CD4-positive, alpha-beta memory T cell (primary cell): ENCODE data around the gene CLSTN1. TPM values are rescaled to one million over a fixed set of nuclear protein-coding genes. Genes with fewer than 3 reads are reported as not detected.

ENCODE experiments used
- CTCF ChIA-PET: fragments of 350-600 bp; sonication (Branson Sonifier 250); formaldehyde crosslinking; loops from one replicate; lab custom pipeline; 2021; ENCODE audit warnings: inconsistent platforms; ENCODE audit not compliant: partially characterized antibody; lab: Charles Lee
- POLR2A ChIA-PET: fragments of 350-600 bp; sonication (Branson Sonifier 250); formaldehyde crosslinking; loops from one replicate; lab custom pipeline; 2021; ENCODE audit not compliant: partially characterized antibody; lab: Charles Lee
- DNase-seq, 5 donors: peaks; one replicate each; pipeline versions ENCODE4 v3.0.0 to v3.0.0-alpha.2; 2020 to 2022; ENCODE audit warnings: mixed read lengths in 1 of 5
- H3K27ac ChIP-seq: one replicate; pipeline ENCODE4 v1.7.0; 2013; ENCODE audit warnings: low read depth, low read length
- H3K27me3 ChIP-seq: 2 replicates; pipeline ENCODE4 v1.7.0; 2013; ENCODE audit warnings: mild to moderate bottlenecking, low read length, moderate library complexity; ENCODE audit not compliant: insufficient read depth
- H3K36me3 ChIP-seq: 2 replicates; pipeline ENCODE4 v1.7.0; 2013; ENCODE audit warnings: mild to moderate bottlenecking, low read length, moderate library complexity; ENCODE audit not compliant: insufficient read depth
- H3K4me1 ChIP-seq: 2 replicates; pipeline ENCODE4 v1.7.0; 2013; ENCODE audit warnings: mild to moderate bottlenecking, low read length, moderate library complexity; ENCODE audit not compliant: insufficient read depth
- H3K4me3 ChIP-seq, 2 donors: one replicate each; pipeline ENCODE4 v1.7.0; 2013; ENCODE audit warnings: low read length in 2 of 2, mild to moderate bottlenecking in 1 of 2
- H3K9me3 ChIP-seq, 2 donors: one replicate each; pipeline ENCODE4 v1.7.0; 2013; ENCODE audit warnings: low read length in 2 of 2, control low read depth in 1 of 2; ENCODE audit not compliant: control insufficient read depth in 1 of 2
- H3K27ac Mint-ChIP-seq, 7 donors: one replicate each; pipeline ENCODE4 v1.8.0; 2020 to 2021; ENCODE audit warnings: mixed read lengths in 7 of 7, mild to moderate bottlenecking in 6 of 7, inconsistent platforms in 3 of 7, moderate library complexity in 3 of 7
- H3K27me3 Mint-ChIP-seq, 2 donors: one replicate each; pipeline ENCODE4 v1.8.0; 2020 to 2021; ENCODE audit warnings: mixed read lengths in 2 of 2
- H3K36me3 Mint-ChIP-seq, 2 donors: one replicate each; pipeline ENCODE4 v1.8.0; 2020 to 2021; ENCODE audit warnings: mixed read lengths in 2 of 2, inconsistent platforms in 1 of 2, mild to moderate bottlenecking in 1 of 2
- H3K4me1 Mint-ChIP-seq, 4 donors: one replicate each; pipeline ENCODE4 v1.8.0; 2020 to 2021; ENCODE audit warnings: mixed read lengths in 4 of 4, mild to moderate bottlenecking in 1 of 4
- H3K4me3 Mint-ChIP-seq, 8 donors: one replicate each; pipeline ENCODE4 v1.8.0; 2020 to 2021; ENCODE audit warnings: mixed read lengths in 8 of 8, mild to moderate bottlenecking in 7 of 8, moderate library complexity in 6 of 8, inconsistent platforms in 3 of 8
- H3K9me3 Mint-ChIP-seq, 8 donors: one replicate each; pipeline ENCODE4 v1.8.0; 2020 to 2021; ENCODE audit warnings: mixed read lengths in 8 of 8, mild to moderate bottlenecking in 5 of 8, inconsistent platforms in 3 of 8, moderate library complexity in 1 of 8
- intact Hi-C: fragments of 100-400 bp; cut with micrococcal nuclease; formaldehyde crosslinking; loops from one replicate; pipeline ENCODE4 v1.15.1; 2023
- polyA plus RNA-seq, 2 donors: library from polyadenylated mRNA; unstranded; fragments of 300-500 nt; fragmentation: Illumina TruSeq; gene quantifications; one replicate each; pipeline ENCODE4 v1.2.3, GENCODE V29; 2021
- total RNA-seq, 2 experiments: library from RNA; stranded (reverse); gene quantifications; one replicate each; pipeline ENCODE4 v1.2.3, GENCODE V29; 2021

CLSTN1 gene
- total and polyA plus RNA-seq, 4 experiments from 2014 or later: 6.9 to 109 (median 78.7) TPM

DNA sequence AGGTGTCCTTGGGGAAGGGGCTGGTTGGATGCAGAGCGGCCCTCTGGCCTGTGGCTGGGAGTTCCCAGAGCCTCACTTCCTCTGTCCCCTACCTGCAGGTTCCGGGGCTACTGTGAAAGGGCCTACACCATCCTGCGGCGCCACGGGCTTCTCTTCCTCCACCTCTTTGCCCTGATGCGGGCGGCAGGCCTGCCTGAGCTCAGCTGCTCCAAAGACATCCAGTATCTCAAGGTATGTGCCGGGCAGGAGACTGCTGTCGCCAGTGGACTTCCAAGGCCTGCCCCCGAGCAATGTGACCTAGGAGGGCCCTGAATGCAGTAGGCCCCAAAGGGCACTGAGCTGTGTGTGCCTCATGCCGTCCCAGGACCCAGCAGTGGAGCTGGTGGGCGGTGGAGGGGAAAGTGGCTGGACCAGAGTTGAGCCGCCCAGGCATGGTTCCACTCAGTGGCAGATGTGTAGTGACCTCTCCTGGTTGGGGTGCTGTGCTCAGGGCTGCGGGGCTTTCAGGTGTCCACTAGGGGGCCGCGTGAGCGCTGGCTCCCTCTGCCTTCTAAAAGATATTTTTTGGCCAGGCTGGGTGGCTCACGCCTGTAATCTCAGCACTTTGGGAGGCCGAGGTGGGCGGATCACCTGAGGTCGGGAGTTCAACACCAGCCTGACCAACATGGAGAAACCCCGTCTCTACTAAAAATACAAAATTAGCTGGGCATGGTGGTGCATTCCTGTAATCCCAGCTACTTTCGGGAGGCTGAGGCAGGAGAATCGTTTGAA is 98.9 kb downstream of the CLSTN1 start:
- peaks cover 84% of the 10 kb centered on the region for H3K4me1 ChIP-seq
- peaks cover 0 to 4% (median 0%) of the 10 kb centered on the region in 8 donors for H3K9me3 Mint-ChIP-seq
- intact Hi-C loops: loop anchor here (1.0 to 2.0 kb wide), 4 partner anchors 59 to 142 kb away; no protein-coding TSS in a partner anchor
- peak overlapping the region; percentile 57 to 93 (median 78) for H3K27ac Mint-ChIP-seq
- no peaks in the 10 kb centered on the region for H3K27me3 ChIP-seq
- no peak overlapping the region for H3K27ac ChIP-seq
- POLR2A ChIA-PET: interaction anchor here (1.1 to 12.0 kb wide), 4 partner anchors 9 to 97 kb away, joined by 3 to 187 read pairs (median 17); partner anchors contain the start of gene PIK3CD
- H3K27me3 Mint-ChIP-seq: no peaks in the 10 kb centered on the region
- DNase-seq: peak; percentile 66 to 71 (median 69)
- peaks cover 26 to 80% (median 48%) of the 10 kb centered on the region in 4 donors for H3K4me1 Mint-ChIP-seq
- peaks cover 50 to 73% of the 10 kb centered on the region in 2 donors for H3K36me3 Mint-ChIP-seq
- no peaks in the 10 kb centered on the region for H3K9me3 ChIP-seq
- CTCF ChIA-PET: interaction anchor here (0.7 to 16.3 kb wide), 11 partner anchors 8 to 109 kb away, joined by 3 to 219 read pairs (median 5); no protein-coding TSS in a partner anchor
- H3K36me3 ChIP-seq: peaks cover 67% of the 10 kb centered on the region
- H3K4me3 Mint-ChIP-seq: peak overlapping the region in 2 of 8 donors; percentile 7 to 68
- no peak overlapping the region for H3K4me3 ChIP-seq

DNA sequence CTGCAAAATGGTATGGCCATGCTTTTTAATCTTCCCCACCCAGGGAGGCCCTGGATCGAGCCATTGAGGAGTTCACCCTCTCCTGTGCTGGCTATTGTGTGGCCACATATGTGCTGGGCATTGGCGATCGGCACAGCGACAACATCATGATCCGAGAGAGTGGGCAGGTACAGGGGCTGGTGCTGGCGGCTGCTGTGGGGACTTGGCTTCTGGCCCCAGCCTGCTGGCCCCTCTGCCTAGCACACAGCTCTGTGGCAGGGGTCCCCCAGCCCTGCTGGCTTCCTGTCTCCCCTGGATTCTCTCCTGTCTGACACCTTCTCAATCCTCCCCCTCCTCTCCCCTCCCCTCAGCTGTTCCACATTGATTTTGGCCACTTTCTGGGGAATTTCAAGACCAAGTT is 99.8 kb downstream of the CLSTN1 start:
- H3K27me3 ChIP-seq: no peaks in the 10 kb centered on the region
- CTCF ChIA-PET: interaction anchor here (0.8 to 16.3 kb wide), 5 partner anchors 19 to 108 kb away, joined by 3 to 219 read pairs (median 7); no protein-coding TSS in a partner anchor
- H3K36me3 Mint-ChIP-seq: peaks cover 45 to 73% of the 10 kb centered on the region in 2 donors
- H3K4me1 Mint-ChIP-seq: peaks cover 21 to 83% (median 47%) of the 10 kb centered on the region in 4 donors
- H3K4me3 Mint-ChIP-seq: peak overlapping the region in 2 of 8 donors; percentile 20 to 36
- H3K27ac Mint-ChIP-seq: peak overlapping the region in 3 of 7 donors; percentile 71 to 93 (median 86)
- no peaks in the 10 kb centered on the region for H3K27me3 Mint-ChIP-seq
- H3K9me3 Mint-ChIP-seq: peaks cover 0 to 4% (median 0%) of the 10 kb centered on the region in 8 donors
- H3K4me1 ChIP-seq: peaks cover 85% of the 10 kb centered on the region
- POLR2A ChIA-PET: interaction anchor here (1.0 to 15.6 kb wide), 3 partner anchors 71 to 95 kb away, joined by 3 to 403 read pairs (median 5); partner anchors contain the start of gene PIK3CD
- H3K36me3 ChIP-seq: peaks cover 70% of the 10 kb centered on the region
- no peak overlapping the region for H3K27ac ChIP-seq
- H3K4me3 ChIP-seq: no peak overlapping the region
- DNase-seq: no peak
- no peaks in the 10 kb centered on the region for H3K9me3 ChIP-seq
- intact Hi-C loops: loop anchor here (2.0 kb wide), 1 partner anchor 69 kb away; no protein-coding TSS in a partner anchor

DNA sequence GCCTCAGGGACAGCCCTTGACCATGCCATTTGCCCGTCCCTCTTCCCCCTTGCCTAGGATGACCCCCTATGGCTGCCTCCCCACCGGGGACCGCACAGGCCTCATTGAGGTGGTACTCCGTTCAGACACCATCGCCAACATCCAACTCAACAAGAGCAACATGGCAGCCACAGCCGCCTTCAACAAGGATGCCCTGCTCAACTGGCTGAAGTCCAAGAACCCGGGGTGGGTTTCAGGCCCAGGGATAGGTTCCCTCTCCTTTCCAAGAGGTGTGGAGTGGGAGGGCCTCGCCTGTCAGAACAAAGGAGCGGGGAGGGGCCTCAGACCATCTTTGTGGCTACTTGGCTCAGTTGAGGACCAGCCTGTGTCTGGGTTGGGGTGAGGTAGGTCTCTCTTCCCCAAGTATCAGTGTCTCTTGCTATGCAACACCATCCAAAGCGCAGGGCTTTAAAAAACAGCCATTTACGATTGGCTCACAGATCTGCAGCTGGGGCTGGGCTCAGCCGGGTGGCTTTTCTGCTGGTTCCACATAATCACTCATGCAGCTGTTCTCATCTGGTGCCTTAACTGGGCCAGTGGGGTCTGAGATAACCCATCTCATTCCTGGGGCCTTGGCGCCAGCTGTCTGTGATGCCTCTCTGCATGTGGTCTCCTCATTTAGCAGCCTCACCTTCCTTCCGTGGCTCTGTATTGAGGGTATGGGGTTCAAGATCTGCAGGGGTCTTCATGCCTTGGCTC is 100.5 kb downstream of the CLSTN1 start:
- Mint-ChIP-seq H3K36me3 (peaks cover 38 to 66% of the 10 kb centered on the region in 2 donors), H3K4me1 (peaks cover 15 to 83% (median 46%) of the 10 kb centered on the region in 4 donors), H3K4me3 (peak overlapping the region in 3 of 8 donors; percentile 20 to 26 (median 25)), H3K27me3 (no peaks in the 10 kb centered on the region), H3K9me3 (peaks cover 0 to 4% (median 0%) of the 10 kb centered on the region in 8 donors), H3K27ac (peak overlapping the region; percentile 18 to 93 (median 68))
- ChIA-PET POLR2A (interaction anchor here (1.0 to 16.2 kb wide), 3 partner anchors 70 to 94 kb away, joined by 5 to 403 read pairs (median 307); partner anchors contain the start of gene PIK3CD), CTCF (interaction anchor here (0.8 to 16.3 kb wide), 4 partner anchors 16 to 95 kb away, joined by 3 to 219 read pairs (median 16); partner anchors contain the start of gene PIK3CD)
- no peaks in the 10 kb centered on the region for H3K9me3 ChIP-seq
- intact Hi-C loops: no loop called here
- H3K4me3 ChIP-seq: no peak overlapping the region
- H3K27me3 ChIP-seq: no peaks in the 10 kb centered on the region
- H3K27ac ChIP-seq: no peak overlapping the region
- DNase-seq: no peak
- H3K36me3 ChIP-seq: peaks cover 77% of the 10 kb centered on the region
- H3K4me1 ChIP-seq: peaks cover 85% of the 10 kb centered on the region

DNA sequence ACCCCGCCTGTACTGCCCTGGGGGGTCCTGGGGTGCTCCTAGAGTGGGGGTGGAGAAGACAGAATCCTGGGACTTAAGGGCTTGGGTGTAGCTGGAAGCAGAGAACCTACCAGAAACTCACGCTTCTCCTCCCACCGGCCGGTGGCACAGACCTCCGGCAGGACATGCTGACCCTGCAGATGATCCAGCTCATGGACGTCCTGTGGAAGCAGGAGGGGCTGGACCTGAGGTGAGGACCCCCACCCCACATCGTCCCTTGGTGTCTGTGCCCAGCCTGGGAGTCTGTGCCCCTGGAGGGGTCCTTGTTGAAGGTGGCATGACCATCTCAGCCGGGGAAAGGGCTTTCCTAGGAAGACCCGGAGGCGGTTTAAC is 101.4 kb downstream of the CLSTN1 start:
- CTCF ChIA-PET: interaction anchor here (0.7 to 16.3 kb wide), 13 partner anchors 8 to 155 kb away, joined by 3 to 219 read pairs (median 4); partner anchors contain the start of gene PIK3CD
- Mint-ChIP-seq H3K9me3 (peaks cover 0 to 10% (median 0%) of the 10 kb centered on the region in 8 donors), H3K27me3 (no peaks in the 10 kb centered on the region), H3K36me3 (peaks cover 37 to 64% of the 10 kb centered on the region in 2 donors), H3K27ac (peak overlapping the region in 5 of 7 donors; percentile 43 to 93 (median 74)), H3K4me3 (no peak overlapping the region), H3K4me1 (peaks cover 17 to 83% (median 47%) of the 10 kb centered on the region in 4 donors)
- DNase-seq: no peak
- H3K27ac ChIP-seq: peak overlapping the region; percentile 60
- intact Hi-C loops: no loop called here
- no peaks in the 10 kb centered on the region for H3K27me3 ChIP-seq
- H3K9me3 ChIP-seq: no peaks in the 10 kb centered on the region
- H3K4me1 ChIP-seq: peaks cover 82% of the 10 kb centered on the region
- H3K36me3 ChIP-seq: peaks cover 74% of the 10 kb centered on the region
- POLR2A ChIA-PET: interaction anchor here (1.5 to 16.2 kb wide), 5 partner anchors 8 to 93 kb away, joined by 4 to 403 read pairs (median 187); partner anchors contain the start of gene PIK3CD
- no peak overlapping the region for H3K4me3 ChIP-seq

DNA sequence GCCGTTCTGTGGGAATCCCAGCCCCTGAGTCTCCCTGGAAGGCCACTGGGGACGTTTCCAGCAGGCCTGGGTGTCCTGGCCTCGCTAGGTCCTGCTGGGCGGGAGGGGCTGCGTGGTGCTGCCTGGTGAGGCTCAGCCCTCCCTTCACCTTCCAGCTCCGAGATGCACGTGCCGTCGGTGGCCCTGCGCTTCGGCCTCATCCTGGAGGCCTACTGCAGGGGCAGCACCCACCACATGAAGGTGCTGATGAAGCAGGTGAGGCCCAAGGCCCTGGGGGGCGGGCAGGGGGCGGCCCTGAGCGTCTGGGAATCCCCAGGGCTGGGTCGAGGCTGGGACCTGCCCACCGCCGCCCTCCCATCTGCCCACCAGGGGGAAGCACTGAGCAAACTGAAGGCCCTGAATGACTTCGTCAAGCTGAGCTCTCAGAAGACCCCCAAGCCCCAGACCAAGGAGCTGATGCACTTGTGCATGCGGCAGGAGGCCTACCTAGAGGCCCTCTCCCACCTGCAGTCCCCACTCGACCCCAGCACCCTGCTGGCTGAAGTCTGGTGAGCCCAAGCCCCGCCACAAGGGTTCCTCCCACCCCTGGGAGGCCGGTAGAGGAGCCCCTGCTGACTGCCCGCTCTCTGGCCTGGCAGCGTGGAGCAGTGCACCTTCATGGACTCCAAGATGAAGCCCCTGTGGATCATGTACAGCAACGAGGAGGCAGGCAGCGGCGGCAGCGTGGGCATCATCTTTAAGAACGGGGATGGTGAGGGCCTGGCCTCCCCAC is 102.0 kb downstream of the CLSTN1 start:
- Histone ChIP-seq H3K36me3 (peaks cover 68% of the 10 kb centered on the region), H3K4me3 (no peak overlapping the region), H3K27me3 (no peaks in the 10 kb centered on the region), H3K9me3 (no peaks in the 10 kb centered on the region), H3K27ac (peak overlapping the region; percentile 60), H3K4me1 (peaks cover 82% of the 10 kb centered on the region)
- no peaks in the 10 kb centered on the region for H3K27me3 Mint-ChIP-seq
- H3K4me3 Mint-ChIP-seq: peak overlapping the region in 1 of 8 donors; percentile 29
- H3K9me3 Mint-ChIP-seq: peaks cover 0 to 11% (median 0%) of the 10 kb centered on the region in 8 donors
- ChIA-PET CTCF (interaction anchor here (0.8 to 16.3 kb wide), 13 partner anchors 9 to 156 kb away, joined by 3 to 219 read pairs (median 5); partner anchors contain the start of gene PIK3CD), POLR2A (interaction anchor here (0.7 to 16.2 kb wide), 8 partner anchors 8 to 93 kb away, joined by 3 to 403 read pairs (median 4); partner anchors contain the start of gene PIK3CD)
- peaks cover 35 to 63% of the 10 kb centered on the region in 2 donors for H3K36me3 Mint-ChIP-seq
- intact Hi-C loops: loop anchor here (1.0 kb wide), 1 partner anchor 146 kb away; no protein-coding TSS in a partner anchor
- peak; percentile 73 to 83 (median 78) for DNase-seq
- peaks cover 17 to 79% (median 46%) of the 10 kb centered on the region in 4 donors for H3K4me1 Mint-ChIP-seq
- H3K27ac Mint-ChIP-seq: peak overlapping the region; percentile 35 to 93 (median 61)
